GM11168 (cell line): ENCODE results near the gene CXCL14.

Experiments used
- in situ Hi-C: fragments of 300-500 bp; cut with MboI; formaldehyde crosslinking; loops from one replicate; pipeline ENCODE4 v1.12.0; 2022; ENCODE audit warnings: low sequenced_read_pairs; ENCODE audit not compliant: unreplicated experiment

The CXCL14 gene

DNA sequence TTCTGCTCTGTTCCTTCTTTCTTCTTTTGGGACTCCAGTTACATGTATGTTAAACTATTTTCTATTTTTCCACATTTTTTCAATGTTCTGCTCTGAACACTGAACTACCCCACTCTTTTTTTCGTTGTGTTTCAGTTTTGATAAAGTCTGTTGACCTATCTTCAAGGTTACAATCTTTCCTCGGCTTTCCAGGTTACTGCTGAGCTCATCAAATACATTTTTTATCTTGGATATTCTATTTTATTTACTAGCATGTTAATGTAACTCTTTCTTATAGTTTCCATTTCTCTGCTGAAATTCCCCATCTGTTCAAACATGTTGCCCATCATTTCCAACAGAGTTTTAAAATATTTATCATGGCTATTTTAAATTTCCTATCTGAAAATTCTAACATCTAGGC, 56.8 kb downstream of the CXCL14 start:
- in situ Hi-C loops = no loop called here
